HepG2 (cell line): Measurements from ENCODE around the gene ESRP2. TPM values are rescaled to one million over a fixed set of nuclear protein-coding genes. Genes with fewer than 3 reads are reported as not detected.

Source experiments
- AHDC1 ChIP-seq: sonication (generic); formaldehyde crosslinking; IDR thresholded peaks from 2 replicates; pipeline ENCODE4 v1.5.1; 2020; ENCODE audit warnings: mild to moderate bottlenecking, missing genetic modification reagents, borderline replicate concordance
- DMAP1 ChIP-seq: IDR thresholded peaks from 2 replicates; pipeline ENCODE4 v1.6.1; 2016
- EEA1 ChIP-seq: sonication (generic); formaldehyde crosslinking; IDR thresholded peaks from 2 replicates; pipeline ENCODE4 v1.5.1; 2020; ENCODE audit warnings: mild to moderate bottlenecking, missing genetic modification reagents, borderline replicate concordance
- IKZF4 ChIP-seq: sonication (generic); formaldehyde crosslinking; IDR thresholded peaks from 2 replicates; pipeline ENCODE4 v1.5.1; 2020; ENCODE audit warnings: borderline replicate concordance, mild to moderate bottlenecking, low read depth, missing genetic modification reagents; ENCODE audit errors: not compliant biosample characterization
- NCOA1 ChIP-seq: sonication (generic); formaldehyde crosslinking; IDR thresholded peaks from 2 replicates; pipeline ENCODE4 v1.9.0; 2021; ENCODE audit warnings: missing genetic modification reagents
- NCOR1 ChIP-seq: fragments of 200-600 bp; sonication (generic); IDR thresholded peaks from 2 replicates; pipeline ENCODE4 v1.7.0; 2017; ENCODE audit warnings: antibody characterized with exemption, low read length, borderline replicate concordance
- RAD21 ChIP-seq: fragments of 450-650 bp; formaldehyde crosslinking; IDR thresholded peaks from 2 replicates; pipeline ENCODE4 v1.5.0; 2020; ENCODE audit warnings: mild to moderate bottlenecking
- SMAD3 ChIP-seq: sonication (generic); formaldehyde crosslinking; IDR thresholded peaks from 2 replicates; pipeline ENCODE4 v1.4.0; 2020; ENCODE audit warnings: missing genetic modification reagents
- SNAI1 ChIP-seq: sonication (generic); formaldehyde crosslinking; IDR thresholded peaks from 2 replicates; pipeline ENCODE4 v1.5.0; 2020; ENCODE audit warnings: mild to moderate bottlenecking, missing genetic modification reagents, borderline replicate concordance
- SNAPC4 ChIP-seq: sonication (generic); formaldehyde crosslinking; IDR thresholded peaks from 2 replicates; pipeline ENCODE4 v1.4.0; 2020; ENCODE audit warnings: mild to moderate bottlenecking, missing genetic modification reagents
- SRSF1 ChIP-seq: fragments of 200-400 bp; formaldehyde crosslinking; optimal IDR thresholded peaks from 2 replicates; pipeline ENCODE3; 2017; ENCODE audit warnings: mild to moderate bottlenecking, low read depth, low read length, moderate library complexity
- TARDBP ChIP-seq: sonication (generic); formaldehyde crosslinking; IDR thresholded peaks from 2 replicates; pipeline ENCODE4 v1.8.0; 2022; ENCODE audit warnings: mild to moderate bottlenecking, missing genetic modification reagents
- TERF1 ChIP-seq: sonication (generic); formaldehyde crosslinking; IDR thresholded peaks from 2 replicates; pipeline ENCODE4 v1.8.0; 2022; ENCODE audit warnings: mild to moderate bottlenecking, missing genetic modification reagents, moderate library complexity
- ZNF225 ChIP-seq: sonication (generic); formaldehyde crosslinking; IDR thresholded peaks from 2 replicates; pipeline ENCODE4 v1.4.0; 2020; ENCODE audit warnings: mild to moderate bottlenecking, missing genetic modification reagents
- ZNF546 ChIP-seq: sonication (generic); formaldehyde crosslinking; conservative IDR thresholded peaks from 2 replicates; pipeline ENCODE4 v1.8.1; 2023; ENCODE audit warnings: mild to moderate bottlenecking, missing genetic modification reagents
- ZNF552 ChIP-seq: sonication (generic); formaldehyde crosslinking; IDR thresholded peaks from 2 replicates; pipeline ENCODE4 v1.9.0; 2022; ENCODE audit warnings: missing genetic modification reagents, mild to moderate bottlenecking, borderline replicate concordance
- ZNF883 ChIP-seq: sonication (generic); formaldehyde crosslinking; IDR thresholded peaks from 2 replicates; pipeline ENCODE4 v1.5.1; 2020; ENCODE audit warnings: mild to moderate bottlenecking, missing genetic modification reagents; ENCODE audit errors: not compliant biosample characterization
- ZSCAN22 ChIP-seq: sonication (generic); formaldehyde crosslinking; IDR thresholded peaks from 2 replicates; pipeline ENCODE4 v1.4.0; 2020; ENCODE audit warnings: mild to moderate bottlenecking, missing genetic modification reagents
- polyA plus RNA-seq, 8 experiments: library from polyadenylated mRNA; depleted of rRNA in 3 of 8; stranded (reverse) in 7 of 8; unstranded in 1 of 8; fragments of >200 nt; fragmentation: Illumina TruSeq in 4 of 8; extraction: Trizol in 4 of 8; gene quantifications; 2 replicates each; pipeline versions ENCODE4 v1.2.1 to v1.2.3, GENCODE V29; 2011 to 2016; ENCODE audit warnings: low read depth in 4 of 8, missing spikeins in 1 of 8, mixed read lengths in 1 of 8; ENCODE audit not compliant: insufficient read depth in 1 of 8
- total RNA-seq, 5 experiments: library from RNA; depleted of rRNA; stranded (reverse); fragments of >200 nt; fragmentation: Illumina TruSeq; extraction: Trizol; gene quantifications; 2 replicates each; pipeline ENCODE4 v1.2.3, GENCODE V29; 2016; ENCODE audit warnings: low read depth in 1 of 5

Gene ESRP2
- total and polyA plus RNA-seq, 2 of the 13 experiments (the other 11 are each of a cell fraction or from before 2014, with no cell fraction given) = 21.1 to 32.4 TPM

- TF ChIP-seq RAD21 (CRISPR knock-in tag) = peak; percentile 13; the same call in 1 of the 2 replicates
- peak; percentile 61 for TF ChIP-seq IKZF4
- peak; percentile 43; the same call in 1 of the 2 replicates for TF ChIP-seq SNAPC4 (CRISPR knock-in tag)
- no peak for TF ChIP-seq EEA1 (CRISPR knock-in tag)
- TF ChIP-seq SRSF1 = peak; percentile 28
- TF ChIP-seq NCOR1 = no peak
- no peak for TF ChIP-seq SMAD3 (CRISPR knock-in tag)
- TF ChIP-seq NCOA1 (CRISPR knock-in tag) = 0 out of 2 replicates have a peak, but pooled peaks have one; percentile 13
- TF ChIP-seq ZNF552 (CRISPR knock-in tag) = 0 out of 2 replicates have a peak, but pooled peaks have one; percentile 29
- peak; percentile 89 for TF ChIP-seq SNAI1 (CRISPR knock-in tag)
- 0 out of 2 replicates have a peak, but pooled peaks have one; percentile 2 for TF ChIP-seq ZNF225
- no peak for TF ChIP-seq ZNF883 (CRISPR knock-in tag)
- TF ChIP-seq TARDBP (CRISPR knock-in tag) = 0 out of 2 replicates have a peak, but pooled peaks have one; percentile 3
- 0 out of 2 replicates have a peak, but pooled peaks have one; percentile 28 for TF ChIP-seq TERF1 (CRISPR knock-in tag)
- 0 out of 2 replicates have a peak, but pooled peaks have one; percentile 11 for TF ChIP-seq DMAP1 (CRISPR knock-in tag)
- peak; percentile 31; the same call in 1 of the 2 replicates for TF ChIP-seq ZSCAN22 (CRISPR knock-in tag)
- 0 out of 2 replicates have a peak, but pooled peaks have one; percentile 4 for TF ChIP-seq AHDC1 (CRISPR knock-in tag)
- peak; percentile 23; the same call in 1 of the 2 replicates for TF ChIP-seq ZNF546 (CRISPR knock-in tag)
These were observed 907 bp upstream of the ESRP2 start (continued) for GRCh38 chr16:68236826-68237242.
